Measurements from ENCODE around the gene HMOX2.

The HMOX2 gene

DNA sequence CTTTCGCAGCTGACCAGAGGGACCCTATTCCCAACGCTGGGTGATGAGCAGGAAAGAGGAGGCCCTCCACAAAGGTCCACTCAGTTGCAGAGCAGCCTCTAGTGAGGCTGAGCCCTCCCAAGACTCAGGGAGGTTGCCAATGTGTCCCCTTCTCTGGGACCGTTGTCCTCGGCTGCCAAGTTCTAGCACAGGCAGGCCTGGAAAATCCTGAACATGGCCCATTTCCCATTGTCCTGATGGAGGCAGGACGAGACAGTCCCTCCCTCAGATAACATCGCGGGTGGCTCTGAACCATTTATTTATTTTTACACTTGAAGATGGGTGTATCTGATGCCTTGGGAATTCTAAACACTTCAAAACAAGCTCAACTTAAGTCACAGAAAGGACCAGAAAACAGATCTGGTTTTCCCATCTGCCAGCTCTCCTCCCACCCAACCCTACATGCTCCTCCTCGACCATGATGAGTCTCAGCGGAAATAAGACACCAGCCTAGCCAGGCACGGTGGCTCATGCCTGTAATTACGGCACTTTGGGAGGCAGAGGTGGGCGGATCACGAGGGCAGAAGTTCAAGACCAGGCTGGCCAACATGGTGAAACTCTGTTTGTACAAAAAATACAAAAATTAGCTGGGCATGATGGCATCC, 49.6 kb downstream of the HMOX2 start:
- no peak for DNase-seq

DNA sequence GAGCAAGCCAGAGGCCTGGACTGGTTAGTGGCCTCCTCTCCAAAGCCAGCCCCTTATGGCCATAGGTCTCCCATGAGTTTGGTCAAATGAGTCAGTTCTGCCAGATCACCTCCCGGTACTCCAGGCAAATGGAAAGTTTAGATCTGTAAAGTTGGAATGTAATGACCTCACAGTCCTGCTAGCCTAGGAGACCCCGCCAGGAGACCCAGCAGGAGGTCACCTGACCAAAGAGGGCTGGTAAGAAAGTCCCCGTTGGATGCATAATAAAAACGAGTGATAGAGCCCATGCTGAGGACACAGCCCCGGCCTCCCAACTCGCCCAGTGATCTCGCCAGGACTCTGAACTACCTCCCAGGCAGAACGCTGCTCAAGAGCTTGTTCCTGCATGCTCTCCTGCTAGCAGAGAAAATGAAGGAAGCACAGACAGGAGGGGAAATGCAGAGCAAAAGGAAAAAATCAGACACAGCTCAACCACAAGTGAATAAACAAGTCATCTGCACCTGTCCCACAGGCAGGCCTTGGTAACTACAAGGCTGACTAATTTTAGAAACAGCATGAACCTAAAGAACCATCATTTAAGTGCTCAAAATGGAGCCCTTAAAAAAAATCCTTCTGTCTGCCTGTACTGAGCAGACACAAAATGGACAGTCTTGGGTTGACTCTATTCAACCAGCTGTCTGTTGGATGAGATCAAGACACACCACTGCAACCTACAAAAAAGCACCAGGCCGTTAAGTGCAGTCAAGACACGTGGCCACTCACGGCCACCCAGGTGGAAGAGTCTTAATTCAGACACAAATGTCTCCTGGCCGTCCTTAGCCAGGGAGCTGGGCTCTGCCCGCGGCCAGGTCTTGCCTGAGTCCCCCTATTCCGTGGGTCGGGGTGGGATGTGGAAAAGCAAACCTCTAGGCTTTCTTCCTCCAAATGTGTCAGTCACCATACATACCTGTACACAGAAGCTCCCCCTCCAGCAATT, 53.2 kb downstream of the HMOX2 start:
- DNase-seq = no peak

- DNase-seq = no peak
Measured at GRCh38 chr16:4531811-4532210, 55.6 kb downstream of the HMOX2 start.

DNA sequence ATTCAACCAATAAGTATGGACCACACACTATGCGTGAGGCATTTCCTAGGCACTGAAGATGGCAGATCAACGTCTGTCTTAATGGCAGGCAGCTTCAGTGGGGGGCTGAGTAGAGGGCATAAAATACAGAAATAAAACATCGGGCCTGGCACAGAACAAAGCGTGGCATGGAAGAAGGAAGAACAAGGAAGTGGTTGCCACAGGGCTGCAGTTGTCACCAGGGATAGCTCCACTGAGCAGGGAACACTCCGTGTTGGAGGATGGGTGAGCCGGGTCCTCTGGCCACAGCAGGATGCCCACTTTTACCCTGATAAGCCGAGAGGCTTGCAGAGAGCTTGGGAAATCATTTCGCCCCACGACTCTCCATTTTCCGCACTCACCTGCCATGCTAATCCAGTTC, 56.0 kb downstream of the HMOX2 start:
- DNase-seq = no peak

- DNase-seq = no peak
Measured at GRCh38 chr16:4533490-4533889, 57.3 kb downstream of the HMOX2 start.

DNA sequence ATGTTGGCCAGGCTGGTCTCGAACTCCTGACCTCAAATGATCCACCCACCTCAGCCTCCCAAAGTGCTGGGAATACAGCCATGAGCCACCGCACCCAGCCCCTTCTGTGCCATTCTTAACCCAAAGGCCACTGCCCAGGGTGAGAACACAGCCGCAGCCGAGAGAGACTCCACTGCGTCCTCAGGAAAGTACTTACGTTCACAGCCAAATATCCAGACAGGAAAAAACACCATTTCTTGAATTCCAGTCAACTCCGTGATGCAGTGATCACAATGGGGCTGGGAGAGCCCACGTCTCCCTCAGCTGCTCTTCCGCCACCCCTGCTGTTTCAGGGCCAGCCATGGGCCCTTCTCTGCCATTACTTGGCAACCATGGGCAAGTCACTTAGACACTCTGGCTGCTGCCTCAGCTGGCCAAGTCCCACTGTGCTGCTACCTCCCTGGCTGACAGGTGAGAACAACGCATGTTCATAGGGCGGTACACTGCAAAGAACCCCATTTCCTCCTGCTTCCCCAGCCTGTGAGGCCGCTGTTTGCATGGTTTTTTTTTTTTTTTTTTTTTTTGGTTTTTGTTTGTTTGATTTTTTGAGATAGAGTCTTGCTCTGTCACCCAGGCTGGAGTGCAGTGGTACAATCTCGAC, 58.1 kb downstream of the HMOX2 start:
- no peak for DNase-seq

DNA sequence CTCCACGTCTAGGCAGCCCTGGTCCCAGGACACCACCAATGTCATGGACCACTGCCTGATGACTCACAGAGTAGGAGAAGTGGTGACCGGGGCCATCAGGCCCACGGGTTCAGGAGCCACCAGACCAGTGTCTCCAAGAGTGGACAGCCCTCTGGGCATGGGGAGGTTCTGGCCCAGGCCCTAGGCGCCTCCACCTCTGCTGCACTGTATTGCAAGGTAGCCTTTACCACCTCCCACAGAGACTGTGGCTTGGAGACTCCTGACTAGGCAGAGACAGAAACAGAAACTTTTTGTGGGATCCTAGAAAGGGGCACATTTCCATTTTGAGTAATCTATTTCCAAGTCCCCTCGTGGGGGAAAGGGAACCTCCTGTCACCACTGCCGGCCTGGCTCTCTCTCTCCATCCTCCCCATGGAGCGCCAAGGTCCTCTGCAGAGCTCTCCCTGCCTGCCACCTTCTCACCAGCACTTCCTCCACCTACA, 59.5 kb downstream of the HMOX2 start:
- DNase-seq = no peak

DNA sequence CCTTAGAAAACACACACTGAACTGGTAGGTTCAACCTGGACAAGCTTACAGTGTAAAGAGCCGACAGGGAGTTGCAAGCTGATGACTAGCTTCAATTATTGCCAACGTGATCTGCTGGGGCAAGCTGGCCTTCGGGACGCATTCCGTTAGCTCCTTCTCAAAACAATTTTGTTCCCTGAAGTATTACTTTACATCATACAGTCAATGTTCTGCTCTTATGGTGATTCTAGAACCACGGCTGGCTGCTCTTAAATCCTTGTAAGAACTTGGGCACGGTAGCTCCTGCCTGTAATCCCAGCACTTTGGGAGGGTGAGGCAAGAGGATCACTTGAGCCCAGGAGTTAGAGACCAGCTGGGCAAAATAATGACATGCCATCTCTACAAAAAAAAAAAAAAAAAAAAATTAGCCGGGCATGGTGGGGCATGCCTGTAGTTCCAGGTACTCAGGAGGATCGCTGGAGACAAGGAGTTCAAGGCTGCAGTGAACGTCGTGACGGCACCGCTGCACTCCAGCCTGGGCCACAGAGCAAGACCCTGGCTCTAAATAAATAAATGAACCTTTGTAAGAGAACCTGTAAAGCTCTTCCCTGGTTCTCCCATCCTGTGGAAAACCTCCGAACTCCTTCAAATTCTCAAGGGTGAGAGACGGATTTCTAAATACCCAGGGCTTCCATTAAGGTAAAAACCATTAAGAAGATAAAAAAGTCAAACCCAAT, 60.4 kb downstream of the HMOX2 start:
- no peak for DNase-seq

GRCh38 chr16:4537376-4538343, 61.5 kb downstream of the HMOX2 start:
- no peak for DNase-seq

- peak; percentile 98 for DNase-seq
Measured at GRCh38 chr16:4538350-4539235, 62.4 kb downstream of the HMOX2 start, which contains the start of gene CDIP1. TSS of gene CDIP1 (minus strand) at chr16:4538773. CDS start at chr16:4514130, 24,643 bp downstream.

GRCh38 chr16:4539716-4540284, 63.6 kb downstream of the HMOX2 start:
- DNase-seq = no peak

GRCh38 chr16:4544473-4544872, 68.3 kb downstream of the HMOX2 start:
- no peak for DNase-seq

GRCh38 chr16:4548124-4548523, 71.9 kb downstream of the HMOX2 start:
- DNase-seq = no peak

DNA sequence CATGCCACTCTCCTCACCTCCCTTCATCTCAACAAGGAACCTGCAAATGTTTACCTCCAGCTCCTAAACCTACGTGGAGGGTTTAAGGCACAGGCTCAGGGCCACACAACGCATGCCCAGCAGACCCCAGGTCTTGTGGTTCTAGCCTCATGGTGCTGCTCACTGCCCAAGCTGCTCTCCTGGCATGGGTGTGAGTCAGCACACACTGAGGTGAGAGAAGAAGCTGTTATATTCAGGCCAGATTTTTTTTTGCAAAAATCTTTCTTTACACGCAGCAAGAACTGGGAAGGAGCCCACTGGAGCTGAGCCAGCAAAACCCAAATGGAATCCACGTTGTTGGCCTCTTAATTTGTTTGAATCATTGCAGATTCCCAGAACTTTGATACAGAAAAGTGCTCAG, 74.4 kb downstream of the HMOX2 start:
- no peak for DNase-seq

GRCh38 chr16:4552541-4552940, 76.3 kb downstream of the HMOX2 start:
- DNase-seq = no peak

DNA sequence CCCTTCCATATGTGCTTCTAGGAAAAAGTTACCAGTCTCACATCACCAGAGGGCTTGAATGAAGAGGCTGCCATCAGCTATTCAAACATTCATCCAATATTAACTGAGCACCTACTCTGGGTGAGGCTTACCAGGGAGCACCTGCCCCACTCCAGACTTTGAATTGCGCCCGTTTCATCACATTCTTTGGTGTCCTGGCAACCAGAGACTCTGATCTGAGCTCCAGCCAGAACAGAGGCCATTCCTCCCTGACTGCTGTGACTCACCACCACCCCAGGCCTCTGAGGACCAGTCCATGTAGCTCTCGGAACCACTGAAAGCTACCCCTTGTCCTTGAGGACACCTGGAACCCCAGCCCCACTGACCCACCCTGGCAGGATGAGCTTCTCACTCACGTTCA, 79.9 kb downstream of the HMOX2 start, which contains the start of gene C16orf96:
Gene C16orf96 (plus strand): TSS at position 229 of the 400 bp plus-strand sequence. CDS start 150 bp downstream, at position 379.
- no peak for DNase-seq

- no peak for DNase-seq
Measured at GRCh38 chr16:4556580-4556979, 80.4 kb downstream of the HMOX2 start.

DNA sequence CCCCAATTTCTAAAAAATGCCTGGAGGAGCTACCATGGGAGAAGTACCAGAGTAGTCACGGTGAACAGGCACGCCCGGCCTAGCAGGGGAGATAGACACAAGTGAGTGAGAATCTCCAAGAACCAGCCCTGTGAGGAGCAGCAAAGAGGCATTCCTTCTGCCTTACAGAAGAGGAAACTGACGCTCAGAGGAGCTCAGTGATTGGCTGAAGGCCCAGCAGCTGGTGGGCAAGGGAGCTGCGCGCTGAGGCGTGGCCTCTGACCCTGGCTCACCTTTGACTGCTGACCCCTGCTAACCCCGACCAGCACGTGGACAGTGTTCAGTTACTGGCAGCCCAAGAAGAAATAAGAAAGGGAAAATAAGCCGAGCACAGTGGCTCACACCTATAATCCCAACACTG, 81.8 kb downstream of the HMOX2 start:
- no peak for DNase-seq
